H9 (cell line): ENCODE results near the gene MAP1S. TPM values are rescaled to one million over a fixed set of nuclear protein-coding genes. Genes with fewer than 3 reads are reported as not detected.

Experiments
- DNase-seq: peaks from one replicate; pipeline ENCODE4 v3.0.0-alpha.2; 2017
- H2AFZ ChIP-seq: one replicate; pipeline ENCODE4 v1.6.1; 2013; ENCODE audit warnings: mild to moderate bottlenecking, low read length, control low read depth, moderate library complexity
- H2AK5ac ChIP-seq: 2 replicates; pipeline ENCODE4 v1.6.1; 2013; ENCODE audit warnings: low read length, control low read depth, mixed read lengths; ENCODE audit not compliant: insufficient read length
- H2BK120ac ChIP-seq: one replicate; pipeline ENCODE4 v1.6.1; 2013; ENCODE audit warnings: low read depth, mild to moderate bottlenecking, low read length, control low read depth, inconsistent platforms; ENCODE audit not compliant: poor library complexity, severe bottlenecking
- H2BK12ac ChIP-seq: 2 replicates; pipeline ENCODE4 v1.6.1; 2013; ENCODE audit warnings: low read length, control low read depth, mixed read lengths, low read depth; ENCODE audit not compliant: insufficient read length
- H2BK15ac ChIP-seq: 2 replicates; pipeline ENCODE4 v1.6.1; 2013; ENCODE audit warnings: low read depth, low read length, control low read depth
- H2BK20ac ChIP-seq: one replicate; pipeline ENCODE4 v1.6.1; 2013; ENCODE audit warnings: low read depth, mild to moderate bottlenecking, low read length, control low read depth, inconsistent platforms; ENCODE audit not compliant: poor library complexity, severe bottlenecking
- H2BK5ac ChIP-seq: 2 replicates; pipeline ENCODE4 v1.6.1; 2013; ENCODE audit warnings: low read length, control low read depth, mixed read lengths; ENCODE audit not compliant: insufficient read length
- H3K14ac ChIP-seq: 2 replicates; pipeline ENCODE4 v1.6.1; 2013; ENCODE audit warnings: low read length, control low read depth; ENCODE audit not compliant: insufficient read depth
- H3K18ac ChIP-seq: 2 replicates; pipeline ENCODE4 v1.6.1; 2013; ENCODE audit warnings: low read depth, mild to moderate bottlenecking, mixed read lengths, low read length, control low read depth; ENCODE audit not compliant: insufficient read length
- H3K23ac ChIP-seq: 2 replicates; pipeline ENCODE4 v1.6.1; 2013; ENCODE audit warnings: low read length, control low read depth, mixed read lengths, low read depth; ENCODE audit not compliant: insufficient read length
- H3K23me2 ChIP-seq: 2 replicates; pipeline ENCODE4 v1.6.1; 2013; ENCODE audit warnings: low read depth, mild to moderate bottlenecking, mixed read lengths, low read length, control low read depth; ENCODE audit not compliant: insufficient read length, poor library complexity, severe bottlenecking
- H3K27ac ChIP-seq: 2 replicates; pipeline ENCODE4 v1.5.1; 2013; ENCODE audit warnings: low read length, control low read depth, mixed read lengths, low read depth; ENCODE audit not compliant: insufficient read length
- H3K27me3 ChIP-seq: 2 replicates; pipeline ENCODE4 v1.6.1; 2013; ENCODE audit warnings: low read length, control low read depth, inconsistent platforms; ENCODE audit not compliant: insufficient read depth
- H3K4ac ChIP-seq: 2 replicates; pipeline ENCODE4 v1.6.1; 2013; ENCODE audit warnings: low read depth, mild to moderate bottlenecking, control low read depth, inconsistent platforms, low read length, moderate library complexity
- H3K4me1 ChIP-seq: 2 replicates; pipeline ENCODE4 v1.6.1; 2013; ENCODE audit warnings: low read length, control low read depth, inconsistent platforms; ENCODE audit not compliant: insufficient read depth
- H3K4me2 ChIP-seq: 2 replicates; pipeline ENCODE4 v1.6.1; 2013; ENCODE audit warnings: low read length, control low read depth, mixed read lengths; ENCODE audit not compliant: insufficient read length, insufficient read depth
- H3K56ac ChIP-seq: 2 replicates; pipeline ENCODE4 v1.6.1; 2013; ENCODE audit warnings: low read depth, mild to moderate bottlenecking, mixed read lengths, low read length, control low read depth; ENCODE audit not compliant: insufficient read length
- H3K79me1 ChIP-seq: 2 replicates; pipeline ENCODE4 v1.6.1; 2013; ENCODE audit warnings: low read depth, mild to moderate bottlenecking, moderate library complexity, low read length, control low read depth, inconsistent platforms; ENCODE audit not compliant: insufficient read depth, poor library complexity, severe bottlenecking
- H3K79me2 ChIP-seq: 2 replicates; pipeline ENCODE4 v1.6.1; 2013; ENCODE audit warnings: low read length, control low read depth, inconsistent platforms; ENCODE audit not compliant: insufficient read depth
- H3K9ac ChIP-seq: 2 replicates; pipeline ENCODE4 v1.6.1; 2013; ENCODE audit warnings: low read length, control low read depth, mixed read lengths; ENCODE audit not compliant: insufficient read length; ENCODE audit errors: extremely low read depth
- H3K9me3 ChIP-seq: one replicate; pipeline ENCODE4 v1.6.1; 2013; ENCODE audit warnings: low read depth, low read length, inconsistent platforms; ENCODE audit not compliant: control insufficient read depth
- H3T11ph ChIP-seq: one replicate; pipeline ENCODE4 v1.6.1; 2013; ENCODE audit warnings: mild to moderate bottlenecking, low read length, control low read depth, inconsistent platforms
- H4K20me1 ChIP-seq: one replicate; pipeline ENCODE4 v1.6.1; 2013; ENCODE audit not compliant: control insufficient read depth, insufficient read length, insufficient read depth
- H4K5ac ChIP-seq: 2 replicates; pipeline ENCODE4 v1.6.1; 2013; ENCODE audit warnings: low read depth, mild to moderate bottlenecking, mixed read lengths, low read length, control low read depth; ENCODE audit not compliant: insufficient read length
- H4K8ac ChIP-seq: replicated peaks from 2 replicates; pipeline ENCODE4 v1.6.1; 2013; ENCODE audit warnings: low read length, control low read depth, mixed read lengths, low read depth; ENCODE audit not compliant: insufficient read length
- H4K91ac ChIP-seq: 2 replicates; pipeline ENCODE4 v1.6.1; 2013; ENCODE audit warnings: low read depth, mild to moderate bottlenecking, moderate library complexity, mixed read lengths, low read length, control low read depth; ENCODE audit not compliant: insufficient read length
- H3K27ac Mint-ChIP-seq, 3 experiments: 2 replicates in 2 of 3; 3 replicates in 1 of 3; pipeline ENCODE4 v1.8.0; 2020 to 2021; ENCODE audit warnings: mixed read lengths in 3 of 3, mild to moderate bottlenecking in 1 of 3, moderate library complexity in 1 of 3
- H3K27me3 Mint-ChIP-seq: 2 replicates; pipeline ENCODE4 v1.8.0; 2021; ENCODE audit warnings: low read depth, mild to moderate bottlenecking, moderate library complexity, mixed read lengths
- H3K36me3 Mint-ChIP-seq, 3 experiments: 2 replicates in 2 of 3; 3 replicates in 1 of 3; pipeline ENCODE4 v1.8.0; 2020 to 2021; ENCODE audit warnings: low read depth in 3 of 3, mixed read lengths in 3 of 3; ENCODE audit not compliant: insufficient read depth in 1 of 3
- H3K4me1 Mint-ChIP-seq, 2 experiments: 2 replicates each; pipeline ENCODE4 v1.8.0; 2020; ENCODE audit warnings: mixed read lengths in 2 of 2
- H3K4me3 Mint-ChIP-seq, 2 experiments: 2 replicates in 1 of 2; 3 replicates in 1 of 2; pipeline ENCODE4 v1.8.0; 2020 to 2021; ENCODE audit warnings: mild to moderate bottlenecking in 2 of 2, mixed read lengths in 2 of 2, moderate library complexity in 1 of 2
- H3K9me3 Mint-ChIP-seq, 2 experiments: 2 replicates in 1 of 2; 3 replicates in 1 of 2; pipeline ENCODE4 v1.8.0; 2020; ENCODE audit warnings: mild to moderate bottlenecking in 2 of 2, mixed read lengths in 2 of 2, moderate library complexity in 1 of 2
- CTCF ChIP-seq: fragments of 200-600 bp; sonication (generic); conservative IDR thresholded peaks from 3 replicates; pipeline ENCODE4 v1.8.0; 2021; ENCODE audit warnings: antibody characterized with exemption, mild to moderate bottlenecking
- WGBS: extraction: QIAGEN DNeasy Blood & Tissue Kit; methylation state at CpG from one replicate; pipeline ENCODE4 v1.1.7; 2013; ENCODE audit warnings: missing lambda C conversion rate, low lambda C conversion rate, mixed read lengths; ENCODE audit not compliant: insufficient read length; ENCODE audit errors: extremely low coverage; 5-methylcytosine and 5-hydroxymethylcytosine counted together
- total RNA-seq: library from RNA; stranded (reverse); gene quantifications from 2 replicates; pipeline ENCODE4 v1.2.1, GENCODE V29; 2021

MAP1S gene
- total RNA-seq, 1 experiment from 2014 or later: 160 TPM

GRCh38 chr19:17743874-17744580, 24.7 kb downstream of the MAP1S start:
- Histone ChIP-seq H4K5ac (no peak overlapping the region), H3K23me2 (peaks cover 5% of the 10 kb centered on the region), H2BK120ac (no peak overlapping the region), H3T11ph (no peak overlapping the region), H3K23ac (no peak overlapping the region), H2BK5ac (no peak overlapping the region), H3K27me3 (no peaks in the 10 kb centered on the region), H4K20me1 (no peaks in the 10 kb centered on the region), H3K79me1 (no peaks in the 10 kb centered on the region), H3K4ac (no peak overlapping the region; the same call in 1 of the 2 replicates), H3K56ac (no peak overlapping the region), H2BK12ac (no peak overlapping the region), H3K9ac (no peak overlapping the region), H2AFZ (no peak overlapping the region), H3K9me3 (no peaks in the 10 kb centered on the region), H2AK5ac (no peak overlapping the region), H4K91ac (no peak overlapping the region), H2BK15ac (no peak overlapping the region), H4K8ac (no peak overlapping the region), H3K79me2 (no peaks in the 10 kb centered on the region), H3K4me2 (no peak overlapping the region), H3K4me1 (no peaks in the 10 kb centered on the region), H3K14ac (no peak overlapping the region), H2BK20ac (no peak overlapping the region), H3K18ac (no peak overlapping the region), H3K27ac (no peak overlapping the region)
- no peak for TF ChIP-seq CTCF
- Mint-ChIP-seq H3K27ac (no peak overlapping the region), H3K36me3 (peaks cover 7 to 8% (median 7%) of the 10 kb centered on the region in 3 experiments; a peak in 5 of 7 replicates), H3K9me3 (peaks cover 11 to 16% of the 10 kb centered on the region in 2 experiments), H3K4me3 (no peak overlapping the region), H3K27me3 (peaks cover 3% of the 10 kb centered on the region), H3K4me1 (peaks cover 6 to 15% of the 10 kb centered on the region in 2 experiments)
- DNase-seq: no peak
- no CpG with 5 or more reads among the region's 6 CpGs for WGBS
